ENCODE data around the gene UPK2. TPM values are rescaled to one million over a fixed set of nuclear protein-coding genes. Genes with fewer than 3 reads are reported as not detected.

Gene UPK2
- total and polyA plus RNA-seq, 2 of the 13 experiments (the other 11 are each of a cell fraction or from before 2014, with no cell fraction given): not detected

DNA sequence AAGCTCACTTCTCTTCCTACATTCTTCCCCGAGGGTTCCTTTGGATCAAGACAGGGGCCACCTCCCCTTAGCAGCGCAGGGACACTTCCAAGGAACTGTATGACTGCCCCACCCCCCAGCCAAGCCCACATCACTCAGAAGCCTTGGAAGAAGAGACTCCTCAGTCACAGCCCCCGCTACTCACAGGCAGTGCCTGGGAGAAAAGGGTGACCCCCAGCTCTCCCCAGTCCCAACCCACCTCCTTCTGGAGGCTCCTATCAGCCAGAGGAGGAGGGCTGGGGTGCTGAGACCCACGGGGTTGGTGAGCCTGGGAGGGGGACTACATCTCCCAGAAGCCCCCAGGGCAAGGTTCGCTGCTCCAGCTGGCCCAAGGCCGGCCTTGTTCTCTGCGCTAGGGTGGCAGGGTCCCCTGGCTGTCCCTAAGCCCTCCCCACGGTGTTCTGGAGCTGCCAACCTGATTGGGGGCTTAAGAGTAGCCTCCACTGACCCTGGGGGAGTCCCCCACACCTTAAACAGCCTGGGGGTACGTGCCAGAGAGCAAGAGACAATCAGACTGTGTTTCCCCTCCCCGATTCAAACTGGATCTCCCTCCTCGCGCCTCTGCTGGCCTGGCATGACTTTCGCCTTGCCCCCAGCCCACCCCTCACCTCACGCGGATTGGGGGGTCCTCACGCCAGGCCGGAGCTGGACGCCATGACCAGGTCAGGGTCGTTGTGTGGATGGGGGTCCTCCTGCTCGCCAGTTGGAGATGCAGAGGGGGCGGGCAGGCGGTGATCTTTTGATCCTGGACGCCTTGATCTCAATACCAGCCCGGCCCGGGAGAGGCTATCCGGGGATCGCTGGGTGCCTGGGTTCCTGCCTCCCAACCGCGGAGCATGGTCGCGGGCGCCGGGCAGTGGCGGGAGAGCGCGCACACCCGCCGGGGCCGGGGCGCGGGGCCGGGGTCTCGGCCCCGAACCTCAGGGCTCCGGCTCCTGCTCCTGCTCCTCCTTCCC lies 31.2 kb upstream of the UPK2 start (continued):
- TF ChIP-seq, protein P1, sequence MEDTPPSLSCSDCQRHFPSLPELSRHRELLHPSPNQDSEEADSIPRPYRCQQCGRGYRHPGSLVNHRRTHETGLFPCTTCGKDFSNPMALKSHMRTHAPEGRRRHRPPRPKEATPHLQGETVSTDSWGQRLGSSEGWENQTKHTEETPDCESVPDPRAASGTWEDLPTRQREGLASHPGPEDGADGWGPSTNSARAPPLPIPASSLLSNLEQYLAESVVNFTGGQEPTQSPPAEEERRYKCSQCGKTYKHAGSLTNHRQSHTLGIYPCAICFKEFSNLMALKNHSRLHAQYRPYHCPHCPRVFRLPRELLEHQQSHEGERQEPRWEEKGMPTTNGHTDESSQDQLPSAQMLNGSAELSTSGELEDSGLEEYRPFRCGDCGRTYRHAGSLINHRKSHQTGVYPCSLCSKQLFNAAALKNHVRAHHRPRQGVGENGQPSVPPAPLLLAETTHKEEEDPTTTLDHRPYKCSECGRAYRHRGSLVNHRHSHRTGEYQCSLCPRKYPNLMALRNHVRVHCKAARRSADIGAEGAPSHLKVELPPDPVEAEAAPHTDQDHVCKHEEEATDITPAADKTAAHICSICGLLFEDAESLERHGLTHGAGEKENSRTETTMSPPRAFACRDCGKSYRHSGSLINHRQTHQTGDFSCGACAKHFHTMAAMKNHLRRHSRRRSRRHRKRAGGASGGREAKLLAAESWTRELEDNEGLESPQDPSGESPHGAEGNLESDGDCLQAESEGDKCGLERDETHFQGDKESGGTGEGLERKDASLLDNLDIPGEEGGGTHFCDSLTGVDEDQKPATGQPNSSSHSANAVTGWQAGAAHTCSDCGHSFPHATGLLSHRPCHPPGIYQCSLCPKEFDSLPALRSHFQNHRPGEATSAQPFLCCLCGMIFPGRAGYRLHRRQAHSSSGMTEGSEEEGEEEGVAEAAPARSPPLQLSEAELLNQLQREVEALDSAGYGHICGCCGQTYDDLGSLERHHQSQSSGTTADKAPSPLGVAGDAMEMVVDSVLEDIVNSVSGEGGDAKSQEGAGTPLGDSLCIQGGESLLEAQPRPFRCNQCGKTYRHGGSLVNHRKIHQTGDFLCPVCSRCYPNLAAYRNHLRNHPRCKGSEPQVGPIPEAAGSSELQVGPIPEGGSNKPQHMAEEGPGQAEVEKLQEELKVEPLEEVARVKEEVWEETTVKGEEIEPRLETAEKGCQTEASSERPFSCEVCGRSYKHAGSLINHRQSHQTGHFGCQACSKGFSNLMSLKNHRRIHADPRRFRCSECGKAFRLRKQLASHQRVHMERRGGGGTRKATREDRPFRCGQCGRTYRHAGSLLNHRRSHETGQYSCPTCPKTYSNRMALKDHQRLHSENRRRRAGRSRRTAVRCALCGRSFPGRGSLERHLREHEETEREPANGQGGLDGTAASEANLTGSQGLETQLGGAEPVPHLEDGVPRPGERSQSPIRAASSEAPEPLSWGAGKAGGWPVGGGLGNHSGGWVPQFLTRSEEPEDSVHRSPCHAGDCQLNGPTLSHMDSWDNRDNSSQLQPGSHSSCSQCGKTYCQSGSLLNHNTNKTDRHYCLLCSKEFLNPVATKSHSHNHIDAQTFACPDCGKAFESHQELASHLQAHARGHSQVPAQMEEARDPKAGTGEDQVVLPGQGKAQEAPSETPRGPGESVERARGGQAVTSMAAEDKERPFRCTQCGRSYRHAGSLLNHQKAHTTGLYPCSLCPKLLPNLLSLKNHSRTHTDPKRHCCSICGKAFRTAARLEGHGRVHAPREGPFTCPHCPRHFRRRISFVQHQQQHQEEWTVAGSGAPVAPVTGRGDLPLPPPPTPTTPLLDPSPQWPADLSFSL (CRISPR knock-in tag; IDR thresholded peaks at IDR 0.05): no peak
- peak; percentile 50 for TF ChIP-seq SUZ12 (IDR thresholded peaks at IDR 0.05; ENCODE audit: low read depth, low read length)
- TF ChIP-seq, protein P2, sequence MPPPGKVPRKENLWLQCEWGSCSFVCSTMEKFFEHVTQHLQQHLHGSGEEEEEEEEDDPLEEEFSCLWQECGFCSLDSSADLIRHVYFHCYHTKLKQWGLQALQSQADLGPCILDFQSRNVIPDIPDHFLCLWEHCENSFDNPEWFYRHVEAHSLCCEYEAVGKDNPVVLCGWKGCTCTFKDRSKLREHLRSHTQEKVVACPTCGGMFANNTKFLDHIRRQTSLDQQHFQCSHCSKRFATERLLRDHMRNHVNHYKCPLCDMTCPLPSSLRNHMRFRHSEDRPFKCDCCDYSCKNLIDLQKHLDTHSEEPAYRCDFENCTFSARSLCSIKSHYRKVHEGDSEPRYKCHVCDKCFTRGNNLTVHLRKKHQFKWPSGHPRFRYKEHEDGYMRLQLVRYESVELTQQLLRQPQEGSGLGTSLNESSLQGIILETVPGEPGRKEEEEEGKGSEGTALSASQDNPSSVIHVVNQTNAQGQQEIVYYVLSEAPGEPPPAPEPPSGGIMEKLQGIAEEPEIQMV (CRISPR knock-in tag; IDR thresholded peaks at IDR 0.05; ENCODE audit: low read depth): no peak
- TF ChIP-seq TSC22D2 (CRISPR knock-in tag; IDR thresholded peaks at IDR 0.05; ENCODE audit: borderline replicate concordance): 0 out of 2 replicates have a peak, but pooled peaks have one; percentile 29
- no peak for TF ChIP-seq CCDC6 (CRISPR knock-in tag; IDR thresholded peaks at IDR 0.05)
- TF ChIP-seq CHCHD3 (CRISPR knock-in tag; IDR thresholded peaks at IDR 0.05): 0 out of 2 replicates have a peak, but pooled peaks have one; percentile 37
- TF ChIP-seq ZNF703 (CRISPR knock-in tag; IDR thresholded peaks at IDR 0.05; ENCODE audit: borderline replicate concordance): no peak
- no peak for TF ChIP-seq IKZF4 (CRISPR knock-in tag; IDR thresholded peaks at IDR 0.05; ENCODE audit: borderline replicate concordance, low read depth, not compliant biosample characterization)
- TF ChIP-seq DNMT3B (CRISPR knock-in tag; conservative IDR thresholded peaks at IDR 0.05): no peak
- TF ChIP-seq ZNF644 (CRISPR knock-in tag; IDR thresholded peaks at IDR 0.05; ENCODE audit: low read depth): no peak
- no peak for TF ChIP-seq ZMAT3 (CRISPR knock-in tag; conservative IDR thresholded peaks at IDR 0.05)
- no peak for TF ChIP-seq ZSCAN9 (CRISPR knock-in tag; IDR thresholded peaks at IDR 0.05; ENCODE audit: borderline replicate concordance)
- TF ChIP-seq, protein P3, sequence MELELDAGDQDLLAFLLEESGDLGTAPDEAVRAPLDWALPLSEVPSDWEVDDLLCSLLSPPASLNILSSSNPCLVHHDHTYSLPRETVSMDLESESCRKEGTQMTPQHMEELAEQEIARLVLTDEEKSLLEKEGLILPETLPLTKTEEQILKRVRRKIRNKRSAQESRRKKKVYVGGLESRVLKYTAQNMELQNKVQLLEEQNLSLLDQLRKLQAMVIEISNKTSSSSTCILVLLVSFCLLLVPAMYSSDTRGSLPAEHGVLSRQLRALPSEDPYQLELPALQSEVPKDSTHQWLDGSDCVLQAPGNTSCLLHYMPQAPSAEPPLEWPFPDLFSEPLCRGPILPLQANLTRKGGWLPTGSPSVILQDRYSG (CRISPR knock-in tag; IDR thresholded peaks at IDR 0.05): no peak
- TF ChIP-seq, protein P4, sequence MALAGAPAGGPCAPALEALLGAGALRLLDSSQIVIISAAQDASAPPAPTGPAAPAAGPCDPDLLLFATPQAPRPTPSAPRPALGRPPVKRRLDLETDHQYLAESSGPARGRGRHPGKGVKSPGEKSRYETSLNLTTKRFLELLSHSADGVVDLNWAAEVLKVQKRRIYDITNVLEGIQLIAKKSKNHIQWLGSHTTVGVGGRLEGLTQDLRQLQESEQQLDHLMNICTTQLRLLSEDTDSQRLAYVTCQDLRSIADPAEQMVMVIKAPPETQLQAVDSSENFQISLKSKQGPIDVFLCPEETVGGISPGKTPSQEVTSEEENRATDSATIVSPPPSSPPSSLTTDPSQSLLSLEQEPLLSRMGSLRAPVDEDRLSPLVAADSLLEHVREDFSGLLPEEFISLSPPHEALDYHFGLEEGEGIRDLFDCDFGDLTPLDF (CRISPR knock-in tag; IDR thresholded peaks at IDR 0.05): no peak
- TF ChIP-seq ZNF883 (CRISPR knock-in tag; IDR thresholded peaks at IDR 0.05; ENCODE audit: not compliant biosample characterization): peak; percentile 67
- TF ChIP-seq ZNF780A (CRISPR knock-in tag; IDR thresholded peaks at IDR 0.05): no peak
- TF ChIP-seq ZNF230 (CRISPR knock-in tag; IDR thresholded peaks at IDR 0.05): no peak
- 0 out of 2 replicates have a peak, but pooled peaks have one; percentile 27 for TF ChIP-seq SPEN (CRISPR knock-in tag; IDR thresholded peaks at IDR 0.05; ENCODE audit: low read depth)

All from HepG2 (cell line).